A673 (cell line): ENCODE data around the gene ENTR1. TPM values are rescaled to one million over a fixed set of nuclear protein-coding genes. Genes with fewer than 3 reads are reported as not detected.

Experiments used
- BruUV-seq: library from RNA; stranded (reverse); fragments of 400-500 nt; replicated peaks from 2 replicates; lab custom pipeline; 2021; lab: Mats Ljungman, UMichigan
- CTCF ChIA-PET: fragments of 300-600 bp; sonication (Branson Sonifier 250); formaldehyde crosslinking; loops from one replicate; lab custom pipeline; 2022; ENCODE audit warnings: antibody characterized with exemption; lab: Charles Lee
- POLR2A ChIA-PET: fragments of 300-600 bp; sonication (Branson Sonifier 250); formaldehyde crosslinking; loops from one replicate; lab custom pipeline; 2022; ENCODE audit warnings: antibody characterized with exemption; ENCODE audit not compliant: low non-redundant PET; lab: Charles Lee
- DNase-seq: peaks from one replicate; pipeline ENCODE4 v3.0.0-alpha.2; 2015; ENCODE audit warnings: low spot score
- H3K27ac ChIP-seq: fragments of 200-600 bp; sonication (generic); 2 replicates; pipeline ENCODE4 v1.5.1; 2016; ENCODE audit warnings: mixed run types, low read depth, mild to moderate bottlenecking, mixed read lengths, antibody characterized with exemption, low read length; ENCODE audit not compliant: poor library complexity, severe bottlenecking
- H3K27me3 ChIP-seq: fragments of 200-600 bp; sonication (generic); replicated peaks from 2 replicates; pipeline ENCODE4 v1.6.1; 2017; ENCODE audit warnings: mixed run types, low read depth, mild to moderate bottlenecking, mixed read lengths, antibody characterized with exemption, low read length; ENCODE audit not compliant: insufficient read depth, poor library complexity
- H3K36me3 ChIP-seq: fragments of 200-600 bp; sonication (generic); 2 replicates; pipeline ENCODE4 v1.6.1; 2016; ENCODE audit warnings: mixed run types, mild to moderate bottlenecking, mixed read lengths, antibody characterized with exemption, low read length; ENCODE audit not compliant: insufficient read depth, poor library complexity, severe bottlenecking
- H3K4me1 ChIP-seq: fragments of 200-600 bp; sonication (generic); 2 replicates; pipeline ENCODE4 v1.6.1; 2017; ENCODE audit warnings: mixed run types, mild to moderate bottlenecking, mixed read lengths, antibody characterized with exemption, low read length; ENCODE audit not compliant: insufficient read depth, poor library complexity, severe bottlenecking
- H3K4me3 ChIP-seq: fragments of 200-600 bp; sonication (generic); 2 replicates; pipeline ENCODE4 v1.5.1; 2016; ENCODE audit warnings: low read depth, mixed run types, mild to moderate bottlenecking, mixed read lengths, low read length; ENCODE audit not compliant: poor library complexity, severe bottlenecking
- H3K9me3 ChIP-seq: fragments of 200-600 bp; sonication (generic); 2 replicates; pipeline ENCODE4 v1.6.1; 2016; ENCODE audit warnings: mixed run types, low read depth, mild to moderate bottlenecking, mixed read lengths, antibody characterized with exemption, low read length; ENCODE audit not compliant: poor library complexity, severe bottlenecking
- CTCF ChIP-seq: fragments of 300-800, 200-600 bp; sonication (generic); conservative IDR thresholded peaks from 2 replicates; pipeline ENCODE4 v1.5.1; 2017; ENCODE audit warnings: low read depth, mild to moderate bottlenecking, antibody characterized with exemption, low read length, moderate library complexity, mixed read lengths
- EZH2 ChIP-seq: fragments of 200-600 bp; sonication (generic); IDR thresholded peaks from 2 replicates; pipeline ENCODE4 v1.6.1; 2017; ENCODE audit warnings: borderline replicate concordance, low read depth, mild to moderate bottlenecking, mixed read lengths, antibody characterized with exemption, low read length; ENCODE audit not compliant: poor library complexity, severe bottlenecking
- intact Hi-C: fragments of 100-400 bp; cut with micrococcal nuclease; formaldehyde crosslinking; loops from one replicate; pipeline ENCODE4 v1.10.0; 2022; ENCODE audit not compliant: unreplicated experiment
- total RNA-seq: library from RNA; stranded (reverse); gene quantifications from 2 replicates; pipeline ENCODE4 v1.2.3, GENCODE V29; 2021

The ENTR1 gene
- total RNA-seq, 1 experiment from 2014 or later = 146 TPM

GRCh38 chr9:136400038-136400834 is 10.2 kb downstream of the ENTR1 start, which contains the start of gene SNAPC4:
Gene SNAPC4 (minus strand): TSS chr9:136400170. CDS start chr9:136398428, 1,742 bp downstream.
- intact Hi-C loops = no loop called here
- H3K36me3 ChIP-seq = peaks cover 55% of the 10 kb centered on the region

GRCh38 chr9:136399176-136400037 is 11.0 kb downstream of the ENTR1 start:
- intact Hi-C loops = no loop called here
- ChIA-PET CTCF (no interaction called here), POLR2A (no interaction called here)
- Histone ChIP-seq H3K4me1 (peaks cover 9% of the 10 kb centered on the region), H3K4me3 (peak overlapping the region; percentile 96), H3K27me3 (no peaks in the 10 kb centered on the region), H3K36me3 (peaks cover 53% of the 10 kb centered on the region), H3K9me3 (no peaks in the 10 kb centered on the region), H3K27ac (peak overlapping the region; percentile 75)
- TF ChIP-seq CTCF = no peak
- TF ChIP-seq EZH2 = no peak
- BruUV-seq = no TSS peak
- DNase-seq = no peak

More at GRCh38 chr9:136400038-136400834, 10.2 kb downstream of the ENTR1 start, which contains the start of gene SNAPC4:
- ChIA-PET CTCF (interaction anchor here (1.1 kb wide), 1 partner anchor 30 kb away, joined by 3 read pairs; no protein-coding TSS in a partner anchor), POLR2A (no interaction called here)
- peak; percentile 93 for DNase-seq
- Histone ChIP-seq H3K4me1 (peaks cover 9% of the 10 kb centered on the region), H3K27me3 (no peaks in the 10 kb centered on the region), H3K27ac (peak within 1 kb of the TSS; percentile 75), H3K4me3 (peak within 1 kb of the TSS; percentile 96), H3K9me3 (no peaks in the 10 kb centered on the region)
- TF ChIP-seq CTCF (peak; percentile 83), EZH2 (no peak)
- BruUV-seq = no TSS peak

- Histone ChIP-seq H3K9me3 (no peaks in the 10 kb centered on the region), H3K4me3 (peak overlapping the region; percentile 96), H3K27me3 (no peaks in the 10 kb centered on the region), H3K36me3 (peaks cover 53% of the 10 kb centered on the region), H3K27ac (peak overlapping the region; percentile 75), H3K4me1 (peaks cover 9% of the 10 kb centered on the region)
- DNase-seq = no peak
- TF ChIP-seq EZH2 (no peak), CTCF (no peak)
- ChIA-PET CTCF (no interaction called here), POLR2A (no interaction called here)
- no TSS peak for BruUV-seq
- intact Hi-C loops = no loop called here
Measured at GRCh38 chr9:136398286-136398685, 12.1 kb downstream of the ENTR1 start.
